Tibial artery (tissue), 4 donors: Measurements from ENCODE around the gene ARHGAP18.
A peak's percentile ranks its signal among the peaks of the same experiment; 100 is the strongest.

ENCODE experiments used
- DNase-seq, 2 donors: peaks; one replicate each; pipeline ENCODE4 v3.0.0-alpha.2; 2019
- H3K27ac ChIP-seq, 2 donors: fragments of 200-600 bp; sonication (generic) in 1 of 2; 1 replicate in 1 of 2; 2 replicates in 1 of 2; pipeline ENCODE4 v1.5.1; 2018 to 2019; ENCODE audit warnings: mild to moderate bottlenecking in 1 of 2
- H3K27me3 ChIP-seq, 2 donors: fragments of 200-600 bp; sonication (generic) in 1 of 2; one replicate each; pipeline versions ENCODE4 v1.5.1 to v1.6.0; 2016 to 2019
- H3K36me3 ChIP-seq, 3 donors: fragments of 200-600 bp; sonication (generic) in 2 of 3; one replicate each; pipeline ENCODE4 v1.5.1; 2016 to 2019; ENCODE audit warnings: mild to moderate bottlenecking in 2 of 3
- H3K4me1 ChIP-seq, 4 donors: fragments of 200-600 bp; sonication (generic) in 2 of 4; 1 replicate in 3 of 4; 2 replicates in 1 of 4; pipeline ENCODE4 v1.5.1; 2016 to 2019
- H3K4me3 ChIP-seq, 2 donors: fragments of 200-600 bp; sonication (generic) in 1 of 2; 1 replicate in 1 of 2; 2 replicates in 1 of 2; pipeline ENCODE4 v1.5.1; 2018 to 2019; ENCODE audit warnings: mild to moderate bottlenecking in 2 of 2
- H3K9me3 ChIP-seq, 3 donors: fragments of 200-600 bp; sonication (generic) in 1 of 3; one replicate each; pipeline ENCODE4 v1.5.1; 2016 to 2019
- intact Hi-C: fragments of 100-400 bp; cut with DNase I; formaldehyde crosslinking; loops from one replicate; pipeline ENCODE4 v1.15.0; 2023; ENCODE audit warnings: low total_unique reads
- TF ChIP-seq, protein P1 (sequence below), 2 experiments: fragments of 200-600 bp in 1 of 2; fragments of 450-650 bp in 1 of 2; IDR thresholded peaks; one replicate each; pipeline ENCODE4 v1.5.1; 2017 to 2019; ENCODE audit warnings: antibody characterized with exemption in 2 of 2, mild to moderate bottlenecking in 1 of 2, moderate library complexity in 1 of 2

The ARHGAP18 gene

GRCh38 chr6:129599467-129599866, 110.5 kb downstream of the ARHGAP18 start:
- no peaks in the 10 kb centered on the region for H3K36me3 ChIP-seq
- intact Hi-C loops = loop anchor here (10.0 kb wide), 1 partner anchor 415 kb away; the partner anchor contains the start of gene L3MBTL3
- no peaks in the 10 kb centered on the region for H3K27me3 ChIP-seq
- H3K4me1 ChIP-seq = no peaks in the 10 kb centered on the region
- no peak overlapping the region for H3K4me3 ChIP-seq
- DNase-seq = no peak
- no peaks in the 10 kb centered on the region for H3K9me3 ChIP-seq
- H3K27ac ChIP-seq = no peak overlapping the region
- TF ChIP-seq, protein P1, sequence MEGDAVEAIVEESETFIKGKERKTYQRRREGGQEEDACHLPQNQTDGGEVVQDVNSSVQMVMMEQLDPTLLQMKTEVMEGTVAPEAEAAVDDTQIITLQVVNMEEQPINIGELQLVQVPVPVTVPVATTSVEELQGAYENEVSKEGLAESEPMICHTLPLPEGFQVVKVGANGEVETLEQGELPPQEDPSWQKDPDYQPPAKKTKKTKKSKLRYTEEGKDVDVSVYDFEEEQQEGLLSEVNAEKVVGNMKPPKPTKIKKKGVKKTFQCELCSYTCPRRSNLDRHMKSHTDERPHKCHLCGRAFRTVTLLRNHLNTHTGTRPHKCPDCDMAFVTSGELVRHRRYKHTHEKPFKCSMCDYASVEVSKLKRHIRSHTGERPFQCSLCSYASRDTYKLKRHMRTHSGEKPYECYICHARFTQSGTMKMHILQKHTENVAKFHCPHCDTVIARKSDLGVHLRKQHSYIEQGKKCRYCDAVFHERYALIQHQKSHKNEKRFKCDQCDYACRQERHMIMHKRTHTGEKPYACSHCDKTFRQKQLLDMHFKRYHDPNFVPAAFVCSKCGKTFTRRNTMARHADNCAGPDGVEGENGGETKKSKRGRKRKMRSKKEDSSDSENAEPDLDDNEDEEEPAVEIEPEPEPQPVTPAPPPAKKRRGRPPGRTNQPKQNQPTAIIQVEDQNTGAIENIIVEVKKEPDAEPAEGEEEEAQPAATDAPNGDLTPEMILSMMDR (IDR thresholded peaks at IDR 0.05) = no peak

- no peaks in the 10 kb centered on the region for H3K9me3 ChIP-seq
- no peak for DNase-seq
- no peaks in the 10 kb centered on the region for H3K4me1 ChIP-seq
- no peak overlapping the region for H3K27ac ChIP-seq
- H3K4me3 ChIP-seq = no peak overlapping the region
- intact Hi-C loops = loop anchor here (10.0 kb wide), 1 partner anchor 416 kb away; the partner anchor contains the start of gene L3MBTL3
- TF ChIP-seq, protein P1 (IDR thresholded peaks at IDR 0.05) = peak; percentile 81 to 84
- no peaks in the 10 kb centered on the region for H3K27me3 ChIP-seq
- no peaks in the 10 kb centered on the region for H3K36me3 ChIP-seq
These were observed 111.5 kb downstream of the ARHGAP18 start for GRCh38 chr6:129598244-129599187.

- no peaks in the 10 kb centered on the region for H3K4me1 ChIP-seq
- H3K4me3 ChIP-seq = no peak overlapping the region
- DNase-seq = no peak
- intact Hi-C loops = loop anchor here (10.0 kb wide), 1 partner anchor 418 kb away; the partner anchor contains the start of gene L3MBTL3
- H3K27me3 ChIP-seq = no peaks in the 10 kb centered on the region
- H3K36me3 ChIP-seq = no peaks in the 10 kb centered on the region
- no peaks in the 10 kb centered on the region for H3K9me3 ChIP-seq
- H3K27ac ChIP-seq = no peak overlapping the region
- TF ChIP-seq, protein P1 (IDR thresholded peaks at IDR 0.05) = no peak
These were observed 112.8 kb downstream of the ARHGAP18 start for GRCh38 chr6:129597023-129597713.

DNA sequence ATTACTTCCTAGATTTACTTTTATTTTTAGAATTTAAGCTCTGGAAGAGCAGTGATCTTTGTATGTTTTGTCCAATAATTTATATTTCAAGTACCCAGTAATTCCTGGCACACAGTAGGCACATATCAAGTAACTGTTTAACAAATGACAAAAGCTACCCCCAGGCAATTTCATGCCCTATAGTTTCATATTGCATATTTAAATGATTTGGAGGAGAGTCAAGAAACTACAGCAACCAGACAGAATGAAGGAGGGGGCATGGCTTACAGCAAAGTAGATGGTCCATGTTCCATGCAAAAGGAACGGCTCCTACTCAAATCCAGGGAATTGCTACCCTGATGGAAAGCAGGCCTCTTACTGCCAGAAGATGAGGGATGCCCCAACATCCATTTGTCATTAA, 113.5 kb downstream of the ARHGAP18 start:
- TF ChIP-seq, protein P1 (IDR thresholded peaks at IDR 0.05) = no peak
- no peak overlapping the region for H3K4me3 ChIP-seq
- intact Hi-C loops = loop anchor here (10.0 kb wide), 1 partner anchor 418 kb away; the partner anchor contains the start of gene L3MBTL3
- no peaks in the 10 kb centered on the region for H3K4me1 ChIP-seq
- H3K36me3 ChIP-seq = no peaks in the 10 kb centered on the region
- no peak for DNase-seq
- no peaks in the 10 kb centered on the region for H3K27me3 ChIP-seq
- H3K9me3 ChIP-seq = no peaks in the 10 kb centered on the region
- H3K27ac ChIP-seq = no peak overlapping the region

- H3K9me3 ChIP-seq = no peaks in the 10 kb centered on the region
- H3K4me1 ChIP-seq = no peaks in the 10 kb centered on the region
- H3K36me3 ChIP-seq = no peaks in the 10 kb centered on the region
- no peaks in the 10 kb centered on the region for H3K27me3 ChIP-seq
- intact Hi-C loops = loop anchor here (10.0 kb wide), 1 partner anchor 422 kb away; the partner anchor contains the start of gene L3MBTL3
- TF ChIP-seq, protein P1 (IDR thresholded peaks at IDR 0.05) = no peak
- H3K4me3 ChIP-seq = no peak overlapping the region
- H3K27ac ChIP-seq = no peak overlapping the region
- DNase-seq = no peak
These were observed 116.8 kb downstream of the ARHGAP18 start for GRCh38 chr6:129593233-129593564.
